Measurements from ENCODE around the gene PRKN.

DNA sequence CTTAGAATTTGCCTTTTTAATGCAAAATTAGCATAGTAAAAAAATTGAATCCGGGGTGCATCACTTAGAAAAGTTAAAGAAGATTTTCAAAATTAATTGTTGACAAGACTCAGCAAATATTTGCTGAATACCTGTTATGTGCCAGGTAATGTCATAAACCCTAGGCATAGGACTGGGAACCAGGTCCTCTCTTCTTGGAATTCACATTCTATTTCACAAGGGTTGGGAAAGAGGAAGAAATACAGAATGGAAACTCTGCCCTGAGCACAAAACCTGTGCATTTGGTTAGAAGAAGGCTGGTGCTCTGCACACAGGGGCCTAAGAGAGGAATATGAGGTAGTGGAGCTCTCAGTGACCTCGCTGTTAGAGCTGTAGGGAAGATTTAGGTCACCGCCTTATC, 879.9 kb downstream of the PRKN start:
- TF ChIP-seq, protein P1, sequence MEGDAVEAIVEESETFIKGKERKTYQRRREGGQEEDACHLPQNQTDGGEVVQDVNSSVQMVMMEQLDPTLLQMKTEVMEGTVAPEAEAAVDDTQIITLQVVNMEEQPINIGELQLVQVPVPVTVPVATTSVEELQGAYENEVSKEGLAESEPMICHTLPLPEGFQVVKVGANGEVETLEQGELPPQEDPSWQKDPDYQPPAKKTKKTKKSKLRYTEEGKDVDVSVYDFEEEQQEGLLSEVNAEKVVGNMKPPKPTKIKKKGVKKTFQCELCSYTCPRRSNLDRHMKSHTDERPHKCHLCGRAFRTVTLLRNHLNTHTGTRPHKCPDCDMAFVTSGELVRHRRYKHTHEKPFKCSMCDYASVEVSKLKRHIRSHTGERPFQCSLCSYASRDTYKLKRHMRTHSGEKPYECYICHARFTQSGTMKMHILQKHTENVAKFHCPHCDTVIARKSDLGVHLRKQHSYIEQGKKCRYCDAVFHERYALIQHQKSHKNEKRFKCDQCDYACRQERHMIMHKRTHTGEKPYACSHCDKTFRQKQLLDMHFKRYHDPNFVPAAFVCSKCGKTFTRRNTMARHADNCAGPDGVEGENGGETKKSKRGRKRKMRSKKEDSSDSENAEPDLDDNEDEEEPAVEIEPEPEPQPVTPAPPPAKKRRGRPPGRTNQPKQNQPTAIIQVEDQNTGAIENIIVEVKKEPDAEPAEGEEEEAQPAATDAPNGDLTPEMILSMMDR (IDR thresholded peaks at IDR 0.05): no peak
- no peak for TF ChIP-seq POLR2A (IDR thresholded peaks at IDR 0.05)
